Measurements from ENCODE around the gene AP1G2.
A peak's percentile ranks its signal among the peaks of the same experiment; 100 is the strongest.

The AP1G2 gene

DNA sequence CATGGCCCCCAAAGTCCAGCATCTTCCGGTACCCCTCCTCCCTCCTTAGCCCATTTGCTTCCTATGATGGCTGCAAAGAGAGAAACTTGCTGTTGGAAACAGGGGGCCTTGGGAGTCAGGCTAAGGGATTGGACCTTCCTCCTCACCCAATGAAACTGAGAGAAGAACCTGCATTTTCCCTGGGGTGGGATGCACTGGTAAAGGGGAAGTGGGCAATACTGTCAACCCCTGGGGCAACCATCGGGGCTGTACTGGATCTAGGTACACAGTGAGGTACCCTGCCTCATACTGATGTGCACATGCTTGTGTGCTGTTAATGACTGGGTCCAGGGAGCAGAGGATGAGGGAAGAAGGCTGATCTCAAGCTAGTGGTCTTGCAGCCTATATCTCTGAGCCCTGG lies 22.0 kb upstream of the AP1G2 start:
- TF ChIP-seq, protein P1, sequence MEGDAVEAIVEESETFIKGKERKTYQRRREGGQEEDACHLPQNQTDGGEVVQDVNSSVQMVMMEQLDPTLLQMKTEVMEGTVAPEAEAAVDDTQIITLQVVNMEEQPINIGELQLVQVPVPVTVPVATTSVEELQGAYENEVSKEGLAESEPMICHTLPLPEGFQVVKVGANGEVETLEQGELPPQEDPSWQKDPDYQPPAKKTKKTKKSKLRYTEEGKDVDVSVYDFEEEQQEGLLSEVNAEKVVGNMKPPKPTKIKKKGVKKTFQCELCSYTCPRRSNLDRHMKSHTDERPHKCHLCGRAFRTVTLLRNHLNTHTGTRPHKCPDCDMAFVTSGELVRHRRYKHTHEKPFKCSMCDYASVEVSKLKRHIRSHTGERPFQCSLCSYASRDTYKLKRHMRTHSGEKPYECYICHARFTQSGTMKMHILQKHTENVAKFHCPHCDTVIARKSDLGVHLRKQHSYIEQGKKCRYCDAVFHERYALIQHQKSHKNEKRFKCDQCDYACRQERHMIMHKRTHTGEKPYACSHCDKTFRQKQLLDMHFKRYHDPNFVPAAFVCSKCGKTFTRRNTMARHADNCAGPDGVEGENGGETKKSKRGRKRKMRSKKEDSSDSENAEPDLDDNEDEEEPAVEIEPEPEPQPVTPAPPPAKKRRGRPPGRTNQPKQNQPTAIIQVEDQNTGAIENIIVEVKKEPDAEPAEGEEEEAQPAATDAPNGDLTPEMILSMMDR (IDR thresholded peaks at IDR 0.05): no peak

DNA sequence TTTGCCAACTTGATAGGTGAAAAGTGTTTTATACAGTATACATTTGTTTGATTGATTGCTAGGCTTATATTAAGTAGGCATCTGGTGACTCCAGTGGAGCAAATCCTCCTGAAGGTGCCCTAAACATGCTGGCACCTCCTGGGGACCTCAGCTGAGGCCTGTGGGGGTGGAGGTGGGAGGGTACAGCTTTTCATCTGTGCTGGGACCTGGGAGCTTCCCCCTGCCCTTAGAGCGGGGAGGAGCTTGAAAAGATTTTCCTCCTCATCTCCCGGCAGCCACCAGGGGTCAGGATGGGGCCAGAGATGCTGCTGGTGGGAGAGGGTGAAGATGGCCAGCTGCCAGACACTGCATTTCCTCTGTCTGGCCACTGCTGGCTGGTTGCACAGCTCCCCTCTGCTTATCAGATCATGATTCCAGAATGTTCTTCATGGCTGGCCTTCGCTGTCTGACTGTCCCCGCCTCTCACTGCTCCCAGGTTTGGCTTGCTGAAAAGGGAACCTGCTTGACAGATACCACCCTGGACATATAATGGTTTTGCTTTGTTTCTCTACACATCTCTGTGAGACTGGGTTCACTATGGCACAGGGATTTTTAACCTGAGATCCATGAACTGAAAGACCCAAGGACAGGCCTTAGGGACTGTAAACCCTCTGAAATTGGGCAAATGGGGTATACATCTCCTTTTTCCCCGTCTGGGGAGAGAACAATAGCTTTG lies 21.4 kb upstream of the AP1G2 start:
- TF ChIP-seq, protein P1 (IDR thresholded peaks at IDR 0.05): peak; percentile 82

DNA sequence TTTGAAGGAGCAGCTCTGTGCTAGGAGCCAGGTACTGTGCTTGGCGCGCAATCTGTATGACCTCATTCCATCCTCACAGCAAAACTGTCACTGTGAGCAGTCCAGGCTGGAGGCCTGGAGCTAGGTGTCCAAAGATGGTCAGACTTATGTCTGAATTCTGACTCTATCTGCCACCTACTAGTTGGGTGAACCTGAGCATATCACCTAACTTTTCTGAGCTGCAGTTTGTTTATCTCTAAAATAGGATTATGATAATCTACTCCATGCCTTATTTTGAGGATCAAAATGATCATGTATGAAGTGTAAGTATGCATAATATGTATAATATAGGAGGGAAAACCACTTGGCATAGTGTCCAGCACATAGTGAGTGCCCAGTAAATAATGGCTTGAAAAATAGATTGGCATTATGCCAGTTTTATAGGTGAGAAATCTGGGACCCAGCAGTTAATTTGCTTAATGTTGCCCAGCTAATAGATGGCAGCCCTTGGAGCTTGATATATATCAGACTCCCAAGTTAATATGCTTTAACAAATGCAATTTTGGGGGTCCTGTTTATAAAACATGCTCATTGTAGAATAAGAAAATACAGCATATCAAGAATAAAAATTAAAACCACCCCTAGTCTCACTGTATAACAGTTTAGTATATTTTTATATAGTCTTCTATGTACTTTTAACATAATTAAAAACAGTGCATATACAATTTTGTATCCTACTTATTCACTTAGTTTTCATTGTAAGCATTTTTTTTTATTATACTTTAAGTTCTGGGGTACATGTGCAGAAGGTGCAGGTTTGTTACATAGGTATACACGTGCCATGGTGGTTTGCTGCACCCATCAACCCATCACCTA lies 15.5 kb upstream of the AP1G2 start:
- TF ChIP-seq, protein P1 (IDR thresholded peaks at IDR 0.05): no peak

DNA sequence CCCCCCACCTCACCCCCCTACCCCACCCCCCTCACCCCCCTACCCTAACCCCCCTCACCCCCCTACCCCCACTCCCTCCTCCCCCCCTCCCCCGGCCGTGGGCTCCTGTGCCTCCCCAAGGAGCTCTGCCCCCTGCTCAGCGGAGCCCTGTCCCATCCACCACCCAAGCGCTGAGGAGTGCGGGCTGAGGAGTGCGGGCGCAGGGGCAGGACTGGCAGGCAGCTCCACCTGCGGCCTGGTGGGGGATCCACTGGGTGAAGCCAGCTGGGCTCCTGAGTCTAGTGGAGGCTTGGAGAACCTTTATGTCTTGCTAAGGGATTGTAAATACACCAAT lies 13.3 kb upstream of the AP1G2 start:
- TF ChIP-seq, protein P1 (IDR thresholded peaks at IDR 0.05): no peak

DNA sequence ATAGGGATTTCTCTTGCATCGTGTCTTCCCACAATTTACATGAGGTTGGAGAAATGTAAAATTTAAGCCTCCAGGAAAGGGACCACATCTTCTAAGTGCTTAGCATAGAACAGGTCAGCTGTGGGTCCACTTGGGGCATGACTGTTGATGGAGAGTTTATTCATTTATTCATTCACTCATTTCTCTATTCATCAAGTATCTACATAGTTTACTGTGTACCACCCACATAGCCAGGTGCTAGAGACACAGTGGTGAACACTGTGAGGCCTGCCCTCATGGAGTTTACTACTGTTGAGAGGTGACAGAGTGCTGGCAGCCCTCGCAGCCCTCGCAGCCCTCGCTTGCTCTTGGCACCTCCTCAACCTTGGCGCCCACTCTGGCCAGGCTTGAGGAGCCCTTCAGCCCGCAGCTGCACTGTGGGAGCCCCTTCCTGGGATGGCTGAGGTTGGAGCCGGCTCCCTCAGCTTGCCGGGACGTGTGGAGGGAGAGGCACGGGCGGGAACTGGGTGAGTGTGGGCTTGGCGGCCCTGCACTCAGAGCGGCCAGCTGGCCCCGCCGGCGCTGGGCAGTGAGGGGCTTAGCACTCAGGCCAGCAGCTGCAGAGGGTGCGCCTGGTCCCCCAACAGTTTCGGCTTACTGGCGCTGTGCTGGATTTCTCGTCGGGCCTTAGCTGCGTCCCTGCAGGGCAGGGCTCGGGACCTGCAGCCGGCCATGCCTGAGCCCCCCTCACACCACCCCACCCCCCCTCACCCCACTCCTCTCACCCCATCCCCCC lies 12.7 kb upstream of the AP1G2 start:
- TF ChIP-seq, protein P1 (IDR thresholded peaks at IDR 0.05): no peak

DNA sequence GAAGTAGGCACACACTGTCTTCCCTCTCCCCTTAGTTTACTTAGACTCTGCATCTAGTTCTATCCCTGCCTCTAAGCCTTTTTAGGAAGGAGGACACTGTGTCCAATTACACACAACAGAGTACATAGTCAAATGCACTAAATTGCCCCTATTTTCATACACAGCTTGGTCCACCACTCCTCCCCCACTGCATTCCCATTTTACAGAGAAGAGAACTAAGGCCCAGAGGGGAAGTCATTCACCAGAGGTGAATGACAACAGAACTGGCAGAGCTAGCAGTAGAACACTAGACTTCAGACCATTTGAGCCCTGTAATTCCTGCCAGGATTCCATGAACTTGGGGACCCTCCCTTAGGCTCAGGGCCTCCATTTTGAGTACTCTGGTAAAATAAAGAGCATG lies 12.1 kb upstream of the AP1G2 start:
- TF ChIP-seq, protein P1 (IDR thresholded peaks at IDR 0.05): no peak

DNA sequence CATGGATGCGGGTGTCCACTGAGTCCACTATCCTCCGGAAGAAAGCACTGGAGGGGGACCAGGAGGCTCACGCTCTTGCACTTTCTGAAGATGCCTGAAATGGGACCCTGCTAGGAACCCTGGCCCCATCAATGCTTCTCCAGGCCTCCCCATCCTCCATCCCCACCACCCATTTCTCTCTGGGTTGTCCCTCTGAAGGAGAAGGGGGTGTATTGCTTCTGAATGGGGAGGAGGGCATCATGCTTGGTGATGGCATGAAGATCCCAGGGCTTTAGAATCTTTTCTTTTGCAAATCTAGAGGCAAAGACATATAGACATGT lies 11.7 kb upstream of the AP1G2 start:
- TF ChIP-seq, protein P1 (IDR thresholded peaks at IDR 0.05): no peak
